Measurements from ENCODE around the gene KLHDC8A.
"Not testable (repeated sequence)": the region's sequence is repeated elsewhere in the genome, so short reads cannot be mapped to it uniquely, and the experiment has no call there.

Gene KLHDC8A

GRCh38 chr1:205373022-205373797 lies 16.5 kb upstream of the KLHDC8A start:
- Histone ChIP-seq H3K4me2 (peak overlapping the region; percentile 74), H4K20me1 (no peaks in the 10 kb centered on the region), H3K36me3 (no peaks in the 10 kb centered on the region), H3K27me3 (no peaks in the 10 kb centered on the region), H3K27ac (no peak overlapping the region), H3K9ac (no peak overlapping the region), H3K4me3 (no peak overlapping the region), H3K9me3 (no peaks in the 10 kb centered on the region), H3K4me1 (peaks cover 43% of the 10 kb centered on the region)
- TF ChIP-seq Cebpa-rat (IDR thresholded peaks at IDR 0.05), result no peak

- Histone ChIP-seq H3K9me3 (no peaks in the 10 kb centered on the region), H3K4me1 (peaks cover 43% of the 10 kb centered on the region)
- no peak for TF ChIP-seq Cebpa-rat (IDR thresholded peaks at IDR 0.05)
Observed at GRCh38 chr1:205371871-205372660, 15.3 kb upstream of the KLHDC8A start.

GRCh38 chr1:205370780-205371179 lies 14.1 kb upstream of the KLHDC8A start:
- Histone ChIP-seq H3K4me1 (peaks cover 47% of the 10 kb centered on the region), H3K4me2 (no peak overlapping the region), H3K36me3 (no peaks in the 10 kb centered on the region), H3K9me3 (no peaks in the 10 kb centered on the region), H3K27ac (no peak overlapping the region), H4K20me1 (no peaks in the 10 kb centered on the region), H3K4me3 (no peak overlapping the region), H3K27me3 (no peaks in the 10 kb centered on the region), H3K9ac (no peak overlapping the region)
- TF ChIP-seq Cebpa-rat (IDR thresholded peaks at IDR 0.05), result no peak

More at GRCh38 chr1:205371871-205372660, 15.3 kb upstream of the KLHDC8A start:
- no peak overlapping the region for H3K27ac ChIP-seq
- no peaks in the 10 kb centered on the region for H3K36me3 ChIP-seq
- H3K4me2 ChIP-seq, result peak overlapping the region; percentile 74; the same call in 1 of the 2 replicates
- no peaks in the 10 kb centered on the region for H3K27me3 ChIP-seq
- H3K4me3 ChIP-seq, result no peak overlapping the region
- H3K9ac ChIP-seq, result no peak overlapping the region
- H4K20me1 ChIP-seq, result no peaks in the 10 kb centered on the region

- no peaks in the 10 kb centered on the region for H3K9me3 ChIP-seq
- H3K4me3 ChIP-seq, result no peak overlapping the region
- no peak overlapping the region for H3K9ac ChIP-seq
- no peak overlapping the region for H3K27ac ChIP-seq
- H3K4me1 ChIP-seq, result peaks cover 38% of the 10 kb centered on the region
- no peaks in the 10 kb centered on the region for H3K36me3 ChIP-seq
- TF ChIP-seq Cebpa-rat (IDR thresholded peaks at IDR 0.05), result no peak
- H4K20me1 ChIP-seq, result no peaks in the 10 kb centered on the region
- H3K27me3 ChIP-seq, result no peaks in the 10 kb centered on the region
- no peak overlapping the region for H3K4me2 ChIP-seq
Observed at GRCh38 chr1:205369701-205370123, 13.0 kb upstream of the KLHDC8A start.

GRCh38 chr1:205368478-205368877 lies 11.8 kb upstream of the KLHDC8A start:
- Histone ChIP-seq H3K27me3 (no peaks in the 10 kb centered on the region), H3K4me3 (no peak overlapping the region), H3K9ac (no peak overlapping the region), H3K4me2 (no peak overlapping the region), H3K27ac (no peak overlapping the region), H3K4me1 (peaks cover 26% of the 10 kb centered on the region), H3K36me3 (no peaks in the 10 kb centered on the region), H3K9me3 (no peaks in the 10 kb centered on the region), H4K20me1 (no peaks in the 10 kb centered on the region)
- TF ChIP-seq Cebpa-rat (IDR thresholded peaks at IDR 0.05), result no peak

- H3K36me3 ChIP-seq, result no peaks in the 10 kb centered on the region
- H3K4me2 ChIP-seq, result peak overlapping the region; percentile 36
- H3K27ac ChIP-seq, result no peak overlapping the region
- H3K4me1 ChIP-seq, result peaks cover 8% of the 10 kb centered on the region
- no peaks in the 10 kb centered on the region for H3K27me3 ChIP-seq
- H4K20me1 ChIP-seq, result no peaks in the 10 kb centered on the region
- H3K4me3 ChIP-seq, result no peak overlapping the region
- H3K9me3 ChIP-seq, result no peaks in the 10 kb centered on the region
- TF ChIP-seq Cebpa-rat (IDR thresholded peaks at IDR 0.05), result no peak
- no peak overlapping the region for H3K9ac ChIP-seq
Observed at GRCh38 chr1:205365945-205366463, 9.3 kb upstream of the KLHDC8A start.

- H4K20me1 ChIP-seq, H3K4me3 ChIP-seq, H3K27me3 ChIP-seq, H3K36me3 ChIP-seq, H3K9ac ChIP-seq, H3K4me2 ChIP-seq, H3K9me3 ChIP-seq, H3K4me1 ChIP-seq, H3K27ac ChIP-seq: not testable (repeated sequence)
Observed at GRCh38 chr1:205365086-205365485, 8.4 kb upstream of the KLHDC8A start.

- Histone ChIP-seq H3K9ac (no peak overlapping the region), H4K20me1 (no peaks in the 10 kb centered on the region), H3K4me3 (no peak overlapping the region), H3K4me2 (no peak overlapping the region), H3K27ac (no peak overlapping the region), H3K27me3 (no peaks in the 10 kb centered on the region), H3K9me3 (no peaks in the 10 kb centered on the region), H3K36me3 (no peaks in the 10 kb centered on the region), H3K4me1 (peaks cover 10% of the 10 kb centered on the region)
- TF ChIP-seq Cebpa-rat (IDR thresholded peaks at IDR 0.05), result no peak
Observed at GRCh38 chr1:205360891-205361290, 4.2 kb upstream of the KLHDC8A start.

- H3K4me1 ChIP-seq, result peaks cover 10% of the 10 kb centered on the region
Observed at GRCh38 chr1:205359771-205360565, 3.2 kb upstream of the KLHDC8A start.

More at GRCh38 chr1:205359771-205360565, 3.2 kb upstream of the KLHDC8A start:
- Histone ChIP-seq H3K9ac (no peak overlapping the region), H3K9me3 (no peaks in the 10 kb centered on the region), H4K20me1 (no peaks in the 10 kb centered on the region), H3K27me3 (no peaks in the 10 kb centered on the region), H3K36me3 (no peaks in the 10 kb centered on the region), H3K4me3 (no peak overlapping the region), H3K27ac (no peak overlapping the region), H3K4me2 (no peak overlapping the region)
- no peak for TF ChIP-seq Cebpa-rat (IDR thresholded peaks at IDR 0.05)
